ENCODE measurements around the gene P2RX3.

- TF ChIP-seq CTCF (IDR thresholded peaks at IDR 0.05) (no peak), EP300 (IDR thresholded peaks at IDR 0.05; ENCODE audit: low read depth) (no peak), POLR2AphosphoS5 (IDR thresholded peaks at IDR 0.05) (no peak), POLR2A (IDR thresholded peaks at IDR 0.05) (no peak)
Measured at GRCh38 chr11:57421805-57422204, 83.7 kb downstream of the P2RX3 start.

Measured in transverse colon (tissue), 4 donors.